ENCODE measurements around the gene ZFYVE16. TPM values are rescaled to one million over a fixed set of nuclear protein-coding genes. Genes with fewer than 3 reads are reported as not detected.

The ZFYVE16 gene
- polyA plus RNA-seq, 1 donor from 2014 or later: 75.8 TPM

DNA sequence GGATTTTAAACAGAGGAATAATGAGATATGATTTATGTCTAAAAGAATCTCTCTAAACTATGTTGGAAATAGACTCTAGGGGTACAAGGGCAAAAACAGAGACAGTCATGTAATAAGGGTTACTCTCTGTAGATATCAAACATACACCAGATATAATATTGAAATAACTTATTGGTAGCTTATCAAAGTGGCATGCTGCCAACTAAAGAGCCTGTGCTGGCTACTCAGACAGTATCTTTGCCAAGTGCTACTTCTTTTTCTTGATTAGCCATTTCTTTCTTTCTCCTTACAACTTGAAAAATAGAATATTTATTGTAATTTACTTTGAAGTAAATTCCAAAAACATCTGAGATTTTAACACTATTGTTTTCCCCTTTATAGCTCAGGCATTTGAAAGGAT, 34.9 kb downstream of the ZFYVE16 start:
- H3K4me2 ChIP-seq (ENCODE audit: low read length): no peak overlapping the region
- H3K79me2 ChIP-seq (replicated peaks; ENCODE audit: insufficient read depth, low read length): no peaks in the 10 kb centered on the region
- H3K9me2 ChIP-seq (ENCODE audit: insufficient read depth, low read length): no peaks in the 10 kb centered on the region
- H2AFZ ChIP-seq (ENCODE audit: low read depth, low read length): no peak overlapping the region
- H3K4me3 ChIP-seq (ENCODE audit: low read length): no peak overlapping the region
- H3K9ac ChIP-seq (ENCODE audit: low read length): no peak overlapping the region
- no peak overlapping the region for H3K27ac ChIP-seq (ENCODE audit: low read length)
- no peaks in the 10 kb centered on the region for H3K9me3 ChIP-seq (ENCODE audit: low read length)
- no peaks in the 10 kb centered on the region for H3K27me3 ChIP-seq (ENCODE audit: insufficient read depth, low read depth, low read length)
- H3F3A ChIP-seq (ENCODE audit: insufficient read depth, low read length, poor library complexity, severe bottlenecking): no peaks in the 10 kb centered on the region
- TF ChIP-seq MXI1 (conservative IDR thresholded peaks at IDR 0.05; ENCODE audit: poor library complexity, severe bottlenecking): no peak
- no peak for TF ChIP-seq POLR2AphosphoS5 (IDR thresholded peaks at IDR 0.05)
- no peak for TF ChIP-seq SMC3 (conservative IDR thresholded peaks at IDR 0.05; ENCODE audit: poor library complexity)
- TF ChIP-seq EP300 (conservative IDR thresholded peaks at IDR 0.05; ENCODE audit: poor library complexity, severe bottlenecking): no peak
- TF ChIP-seq, protein P1, sequence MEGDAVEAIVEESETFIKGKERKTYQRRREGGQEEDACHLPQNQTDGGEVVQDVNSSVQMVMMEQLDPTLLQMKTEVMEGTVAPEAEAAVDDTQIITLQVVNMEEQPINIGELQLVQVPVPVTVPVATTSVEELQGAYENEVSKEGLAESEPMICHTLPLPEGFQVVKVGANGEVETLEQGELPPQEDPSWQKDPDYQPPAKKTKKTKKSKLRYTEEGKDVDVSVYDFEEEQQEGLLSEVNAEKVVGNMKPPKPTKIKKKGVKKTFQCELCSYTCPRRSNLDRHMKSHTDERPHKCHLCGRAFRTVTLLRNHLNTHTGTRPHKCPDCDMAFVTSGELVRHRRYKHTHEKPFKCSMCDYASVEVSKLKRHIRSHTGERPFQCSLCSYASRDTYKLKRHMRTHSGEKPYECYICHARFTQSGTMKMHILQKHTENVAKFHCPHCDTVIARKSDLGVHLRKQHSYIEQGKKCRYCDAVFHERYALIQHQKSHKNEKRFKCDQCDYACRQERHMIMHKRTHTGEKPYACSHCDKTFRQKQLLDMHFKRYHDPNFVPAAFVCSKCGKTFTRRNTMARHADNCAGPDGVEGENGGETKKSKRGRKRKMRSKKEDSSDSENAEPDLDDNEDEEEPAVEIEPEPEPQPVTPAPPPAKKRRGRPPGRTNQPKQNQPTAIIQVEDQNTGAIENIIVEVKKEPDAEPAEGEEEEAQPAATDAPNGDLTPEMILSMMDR (IDR thresholded peaks at IDR 0.05; ENCODE audit: poor library complexity, severe bottlenecking): no peak
- TF ChIP-seq EZH2 (IDR thresholded peaks at IDR 0.05; ENCODE audit: borderline replicate concordance, insufficient read depth, low read length, poor library complexity, severe bottlenecking): no peak
- no peaks in the 10 kb centered on the region for H4K20me1 ChIP-seq (ENCODE audit: insufficient read depth)
- peaks cover 3% of the 10 kb centered on the region for H3K36me3 ChIP-seq (ENCODE audit: insufficient read depth, low read length)

DNA sequence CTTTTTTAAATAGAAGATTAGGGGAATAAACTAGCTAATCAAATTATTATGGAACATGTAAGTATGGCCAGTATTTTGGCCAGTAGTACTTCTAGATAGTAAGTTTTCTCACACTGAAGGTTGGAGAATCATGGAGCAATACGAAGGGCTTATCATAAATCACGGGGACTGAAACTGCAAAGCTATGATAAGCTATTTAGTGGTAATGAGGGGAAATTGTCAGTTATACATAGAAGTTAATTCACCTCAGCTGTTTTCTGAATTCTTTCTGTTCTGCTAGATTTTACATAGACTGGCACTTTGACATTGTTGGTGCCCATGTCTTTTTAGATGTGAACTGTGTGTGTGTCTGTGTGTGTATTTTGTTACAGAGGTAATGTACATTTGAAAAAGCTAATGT, 45.5 kb downstream of the ZFYVE16 start:
- Histone ChIP-seq H3K4me2 (ENCODE audit: low read length) (no peak overlapping the region), H3K27ac (ENCODE audit: low read length) (no peak overlapping the region), H3K9ac (ENCODE audit: low read length) (no peak overlapping the region), H3K27me3 (ENCODE audit: insufficient read depth, low read depth, low read length) (no peaks in the 10 kb centered on the region), H4K20me1 (ENCODE audit: insufficient read depth) (no peaks in the 10 kb centered on the region), H3K4me3 (ENCODE audit: low read length) (no peak overlapping the region), H3K79me2 (replicated peaks; ENCODE audit: insufficient read depth, low read length) (no peaks in the 10 kb centered on the region), H2AFZ (ENCODE audit: low read depth, low read length) (no peak overlapping the region), H3K9me3 (ENCODE audit: low read length) (no peaks in the 10 kb centered on the region), H3K9me2 (ENCODE audit: insufficient read depth, low read length) (no peaks in the 10 kb centered on the region), H3K36me3 (ENCODE audit: insufficient read depth, low read length) (peaks cover 8% of the 10 kb centered on the region), H3F3A (ENCODE audit: insufficient read depth, low read length, poor library complexity, severe bottlenecking) (no peaks in the 10 kb centered on the region)
- TF ChIP-seq EZH2 (IDR thresholded peaks at IDR 0.05; ENCODE audit: borderline replicate concordance, insufficient read depth, low read length, poor library complexity, severe bottlenecking) (no peak), TAF1 (IDR thresholded peaks at IDR 0.05; ENCODE audit: low read depth) (no peak), POLR2AphosphoS5 (IDR thresholded peaks at IDR 0.05) (no peak), SMC3 (conservative IDR thresholded peaks at IDR 0.05; ENCODE audit: poor library complexity) (no peak), RAD21 (conservative IDR thresholded peaks at IDR 0.05) (no peak), EP300 (conservative IDR thresholded peaks at IDR 0.05; ENCODE audit: poor library complexity, severe bottlenecking) (no peak), REST (IDR thresholded peaks at IDR 0.05; ENCODE audit: borderline replicate concordance) (no peak), MXI1 (conservative IDR thresholded peaks at IDR 0.05; ENCODE audit: poor library complexity, severe bottlenecking) (no peak)
- TF ChIP-seq, protein P1 (IDR thresholded peaks at IDR 0.05; ENCODE audit: poor library complexity, severe bottlenecking): no peak
